MM.1S (cell line): ENCODE results near the gene SAMD13.

Experiments
- DNase-seq: peaks from one replicate; pipeline ENCODE4 v3.0.0-alpha.2; 2015
- H2AFZ ChIP-seq: fragments of 300-600 bp; sonication (generic); 2 replicates; pipeline ENCODE4 v1.6.0; 2016; ENCODE audit warnings: antibody characterized with exemption, low read length
- H3F3A ChIP-seq: fragments of 300-600 bp; sonication (generic); 2 replicates; pipeline ENCODE4 v1.6.1; 2016; ENCODE audit warnings: mild to moderate bottlenecking, antibody characterized with exemption, low read length, moderate library complexity, mixed read lengths; ENCODE audit not compliant: insufficient read depth
- H3K27ac ChIP-seq: fragments of 300-600 bp; sonication (generic); 2 replicates; pipeline ENCODE4 v1.5.1; 2016; ENCODE audit warnings: mild to moderate bottlenecking, low read length
- H3K27me3 ChIP-seq: fragments of 300-600 bp; sonication (generic); replicated peaks from 2 replicates; pipeline ENCODE4 v1.6.0; 2016; ENCODE audit warnings: low read length; ENCODE audit not compliant: insufficient read depth
- H3K36me3 ChIP-seq: fragments of 300-600 bp; sonication (generic); replicated peaks from 2 replicates; pipeline ENCODE4 v1.6.1; 2016; ENCODE audit warnings: mild to moderate bottlenecking, low read length, mixed read lengths; ENCODE audit not compliant: insufficient read depth
- H3K4me1 ChIP-seq: fragments of 300-600 bp; sonication (generic); 2 replicates; pipeline ENCODE4 v1.6.1; 2016; ENCODE audit warnings: low read length, mixed read lengths
- H3K4me2 ChIP-seq: fragments of 300-600 bp; sonication (generic); 2 replicates; pipeline ENCODE4 v1.6.0; 2016; ENCODE audit warnings: low read depth, low read length
- H3K4me3 ChIP-seq: fragments of 300-600 bp; sonication (generic); 2 replicates; pipeline ENCODE4 v1.5.1; 2016; ENCODE audit warnings: low read length, mixed read lengths
- H3K79me2 ChIP-seq: fragments of 300-600 bp; sonication (generic); 2 replicates; pipeline ENCODE4 v1.6.1; 2016; ENCODE audit warnings: mixed run types, low read length, mixed read lengths
- H3K9ac ChIP-seq: fragments of 300-600 bp; sonication (generic); 2 replicates; pipeline ENCODE4 v1.6.1; 2016; ENCODE audit warnings: low read length, mixed read lengths
- H3K9me2 ChIP-seq: fragments of 300-600 bp; sonication (generic); replicated peaks from 2 replicates; pipeline ENCODE4 v1.6.1; 2016; ENCODE audit warnings: mild to moderate bottlenecking, low read length, mixed read lengths; ENCODE audit not compliant: insufficient read depth
- H3K9me3 ChIP-seq: fragments of 300-600 bp; sonication (generic); replicated peaks from 2 replicates; pipeline ENCODE4 v1.6.1; 2016; ENCODE audit warnings: mild to moderate bottlenecking, low read length, mixed read lengths; ENCODE audit not compliant: insufficient read depth
- H4K20me1 ChIP-seq: fragments of 300-600 bp; sonication (generic); 2 replicates; pipeline ENCODE4 v1.6.1; 2016; ENCODE audit warnings: mild to moderate bottlenecking, low read length, moderate library complexity, mixed read lengths; ENCODE audit not compliant: insufficient read depth
- EZH2 ChIP-seq: fragments of 300-600 bp; sonication (generic); optimal IDR thresholded peaks from 2 replicates; pipeline ENCODE3; 2017; ENCODE audit warnings: low read depth, mild to moderate bottlenecking, antibody characterized with exemption, low read length, mixed read lengths
- EZH2phosphoT487 ChIP-seq: fragments of 300-600 bp; sonication (generic); IDR thresholded peaks from 2 replicates; pipeline ENCODE4 v1.6.1; 2018; ENCODE audit warnings: antibody characterized with exemption, low read length
- TF ChIP-seq, protein P1 (sequence below): fragments of 300-600 bp; sonication (generic); IDR thresholded peaks from 2 replicates; pipeline ENCODE4 v1.5.1; 2016; ENCODE audit warnings: antibody characterized with exemption, low read length, mixed read lengths

The SAMD13 gene

DNA sequence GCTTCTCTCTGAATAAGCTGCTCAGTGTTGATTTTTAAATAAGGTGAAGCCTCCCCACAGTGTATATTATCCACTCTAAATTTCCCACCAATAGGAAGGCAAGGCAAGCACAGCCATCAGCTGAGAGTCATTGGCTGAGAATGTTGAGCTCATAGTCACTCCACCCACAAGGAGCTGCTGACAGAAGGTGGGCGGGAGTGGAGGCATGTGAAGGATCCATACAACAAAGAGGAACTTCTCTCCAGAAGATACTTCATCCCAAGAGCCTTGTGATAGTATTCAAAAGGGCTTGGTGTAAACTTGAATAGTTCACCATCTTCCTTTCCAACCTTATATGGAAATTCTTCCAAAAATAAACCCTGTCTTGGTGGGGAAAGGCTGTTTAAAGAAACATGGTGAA is 42.8 kb downstream of the SAMD13 start:
- Histone ChIP-seq H3K9ac (no peak overlapping the region), H3F3A (no peaks in the 10 kb centered on the region), H3K4me1 (no peaks in the 10 kb centered on the region), H4K20me1 (no peaks in the 10 kb centered on the region), H3K79me2 (no peaks in the 10 kb centered on the region), H3K9me2 (no peaks in the 10 kb centered on the region), H3K27ac (no peak overlapping the region), H2AFZ (no peak overlapping the region), H3K4me3 (no peak overlapping the region), H3K27me3 (no peaks in the 10 kb centered on the region), H3K4me2 (no peak overlapping the region), H3K9me3 (no peaks in the 10 kb centered on the region), H3K36me3 (no peaks in the 10 kb centered on the region)
- TF ChIP-seq EZH2phosphoT487 (no peak), EZH2 (no peak)
- TF ChIP-seq, protein P1, sequence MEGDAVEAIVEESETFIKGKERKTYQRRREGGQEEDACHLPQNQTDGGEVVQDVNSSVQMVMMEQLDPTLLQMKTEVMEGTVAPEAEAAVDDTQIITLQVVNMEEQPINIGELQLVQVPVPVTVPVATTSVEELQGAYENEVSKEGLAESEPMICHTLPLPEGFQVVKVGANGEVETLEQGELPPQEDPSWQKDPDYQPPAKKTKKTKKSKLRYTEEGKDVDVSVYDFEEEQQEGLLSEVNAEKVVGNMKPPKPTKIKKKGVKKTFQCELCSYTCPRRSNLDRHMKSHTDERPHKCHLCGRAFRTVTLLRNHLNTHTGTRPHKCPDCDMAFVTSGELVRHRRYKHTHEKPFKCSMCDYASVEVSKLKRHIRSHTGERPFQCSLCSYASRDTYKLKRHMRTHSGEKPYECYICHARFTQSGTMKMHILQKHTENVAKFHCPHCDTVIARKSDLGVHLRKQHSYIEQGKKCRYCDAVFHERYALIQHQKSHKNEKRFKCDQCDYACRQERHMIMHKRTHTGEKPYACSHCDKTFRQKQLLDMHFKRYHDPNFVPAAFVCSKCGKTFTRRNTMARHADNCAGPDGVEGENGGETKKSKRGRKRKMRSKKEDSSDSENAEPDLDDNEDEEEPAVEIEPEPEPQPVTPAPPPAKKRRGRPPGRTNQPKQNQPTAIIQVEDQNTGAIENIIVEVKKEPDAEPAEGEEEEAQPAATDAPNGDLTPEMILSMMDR, result no peak
- no peak for DNase-seq

DNA sequence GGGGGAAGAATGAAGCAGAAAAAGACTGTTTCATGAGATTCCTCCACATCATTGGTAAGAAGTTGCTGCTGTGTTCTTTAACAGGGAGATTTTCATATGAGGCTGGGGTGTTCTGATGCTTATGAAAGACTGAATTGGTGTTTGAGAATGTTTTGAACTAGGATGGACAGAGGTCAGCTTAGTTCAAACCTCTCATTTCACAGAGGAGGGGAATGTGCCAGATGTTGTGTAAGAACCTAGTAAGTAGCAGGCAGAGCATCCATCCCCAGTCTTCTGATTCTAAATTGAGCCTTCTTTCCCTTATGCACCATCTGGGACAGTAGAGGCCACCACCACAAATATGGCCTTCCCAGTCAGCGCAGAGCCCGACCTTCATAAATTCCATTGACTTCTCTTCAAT is 43.7 kb downstream of the SAMD13 start:
- no peaks in the 10 kb centered on the region for H3K9me2 ChIP-seq
- no peak overlapping the region for H3K27ac ChIP-seq
- no peaks in the 10 kb centered on the region for H3K9me3 ChIP-seq
- no peaks in the 10 kb centered on the region for H3K4me1 ChIP-seq
- DNase-seq, result no peak
- no peaks in the 10 kb centered on the region for H3F3A ChIP-seq
- no peaks in the 10 kb centered on the region for H3K79me2 ChIP-seq
- no peak for TF ChIP-seq EZH2phosphoT487
- TF ChIP-seq EZH2, result no peak
- TF ChIP-seq, protein P1, result no peak
- H3K9ac ChIP-seq, result no peak overlapping the region
- H4K20me1 ChIP-seq, result no peaks in the 10 kb centered on the region
- no peak overlapping the region for H3K4me2 ChIP-seq
- no peak overlapping the region for H3K4me3 ChIP-seq
- no peaks in the 10 kb centered on the region for H3K27me3 ChIP-seq
- no peak overlapping the region for H2AFZ ChIP-seq
- no peaks in the 10 kb centered on the region for H3K36me3 ChIP-seq

DNA sequence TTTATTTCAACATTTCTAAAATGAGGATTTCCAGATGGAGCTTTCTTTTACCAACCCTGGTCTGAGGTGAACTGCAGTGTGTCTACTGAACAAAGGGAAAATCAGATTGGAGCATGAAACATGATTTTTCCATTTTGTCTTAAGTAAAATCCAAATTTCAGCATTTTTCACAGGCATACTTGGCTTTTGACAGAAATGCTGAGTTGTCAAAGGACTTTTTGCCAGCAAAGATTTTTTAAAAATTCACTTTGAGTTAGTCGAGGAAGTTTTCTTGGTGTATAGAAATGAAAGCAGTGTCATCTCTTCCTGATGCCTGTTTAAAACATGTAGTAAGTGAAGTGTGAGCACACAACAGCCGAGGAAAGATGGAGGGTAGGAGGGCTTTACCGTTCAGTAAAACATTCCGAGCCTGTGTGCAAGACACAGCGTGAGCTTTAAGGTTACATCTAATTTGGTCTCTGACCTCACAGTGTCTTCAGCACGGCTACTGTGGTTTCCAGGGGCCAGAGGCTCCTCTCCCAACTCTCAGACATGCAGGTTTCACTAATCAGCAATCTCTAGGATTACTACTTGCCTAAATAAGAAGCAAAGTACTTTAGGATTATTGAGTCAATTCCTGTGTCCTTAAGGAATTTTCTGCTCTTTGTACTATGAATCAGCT is 45.9 kb downstream of the SAMD13 start:
- DNase-seq, result no peak
- H3K9me3 ChIP-seq, result no peaks in the 10 kb centered on the region
- H3K4me2 ChIP-seq, result no peak overlapping the region
- H3K27ac ChIP-seq, result no peak overlapping the region
- H4K20me1 ChIP-seq, result no peaks in the 10 kb centered on the region
- no peak overlapping the region for H3K4me3 ChIP-seq
- H3K9me2 ChIP-seq, result no peaks in the 10 kb centered on the region
- H2AFZ ChIP-seq, result no peak overlapping the region
- H3K9ac ChIP-seq, result no peak overlapping the region
- no peak for TF ChIP-seq EZH2phosphoT487
- TF ChIP-seq EZH2, result no peak
- TF ChIP-seq, protein P1, result no peak
- H3K79me2 ChIP-seq, result no peaks in the 10 kb centered on the region
- H3K36me3 ChIP-seq, result no peaks in the 10 kb centered on the region
- H3F3A ChIP-seq, result no peaks in the 10 kb centered on the region
- no peaks in the 10 kb centered on the region for H3K4me1 ChIP-seq
- H3K27me3 ChIP-seq, result no peaks in the 10 kb centered on the region
